ENCODE measurements around the gene CREBBP.

DNA sequence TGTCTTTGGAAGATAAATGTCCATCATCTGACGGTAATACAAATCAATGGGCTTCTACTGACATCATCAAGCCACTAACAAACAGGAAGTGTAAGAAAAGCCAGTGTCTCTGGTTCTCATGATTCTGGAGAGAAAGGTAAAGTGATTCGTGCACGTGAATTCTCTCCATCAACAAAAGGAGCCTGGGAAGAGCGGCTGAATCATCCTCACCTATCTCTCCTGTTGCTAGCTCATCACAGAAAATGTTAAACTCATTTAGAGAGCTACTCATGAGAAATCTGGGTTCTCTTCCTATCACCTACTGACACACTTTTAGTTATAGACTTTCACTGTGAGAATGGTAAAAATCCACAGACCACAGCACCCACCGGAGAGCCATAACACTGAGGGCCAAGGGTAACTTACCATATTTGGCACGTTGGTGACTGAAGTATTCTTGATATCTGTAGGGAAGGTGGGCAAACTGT is 70.3 kb downstream of the CREBBP start:
- TF ChIP-seq, protein P1, sequence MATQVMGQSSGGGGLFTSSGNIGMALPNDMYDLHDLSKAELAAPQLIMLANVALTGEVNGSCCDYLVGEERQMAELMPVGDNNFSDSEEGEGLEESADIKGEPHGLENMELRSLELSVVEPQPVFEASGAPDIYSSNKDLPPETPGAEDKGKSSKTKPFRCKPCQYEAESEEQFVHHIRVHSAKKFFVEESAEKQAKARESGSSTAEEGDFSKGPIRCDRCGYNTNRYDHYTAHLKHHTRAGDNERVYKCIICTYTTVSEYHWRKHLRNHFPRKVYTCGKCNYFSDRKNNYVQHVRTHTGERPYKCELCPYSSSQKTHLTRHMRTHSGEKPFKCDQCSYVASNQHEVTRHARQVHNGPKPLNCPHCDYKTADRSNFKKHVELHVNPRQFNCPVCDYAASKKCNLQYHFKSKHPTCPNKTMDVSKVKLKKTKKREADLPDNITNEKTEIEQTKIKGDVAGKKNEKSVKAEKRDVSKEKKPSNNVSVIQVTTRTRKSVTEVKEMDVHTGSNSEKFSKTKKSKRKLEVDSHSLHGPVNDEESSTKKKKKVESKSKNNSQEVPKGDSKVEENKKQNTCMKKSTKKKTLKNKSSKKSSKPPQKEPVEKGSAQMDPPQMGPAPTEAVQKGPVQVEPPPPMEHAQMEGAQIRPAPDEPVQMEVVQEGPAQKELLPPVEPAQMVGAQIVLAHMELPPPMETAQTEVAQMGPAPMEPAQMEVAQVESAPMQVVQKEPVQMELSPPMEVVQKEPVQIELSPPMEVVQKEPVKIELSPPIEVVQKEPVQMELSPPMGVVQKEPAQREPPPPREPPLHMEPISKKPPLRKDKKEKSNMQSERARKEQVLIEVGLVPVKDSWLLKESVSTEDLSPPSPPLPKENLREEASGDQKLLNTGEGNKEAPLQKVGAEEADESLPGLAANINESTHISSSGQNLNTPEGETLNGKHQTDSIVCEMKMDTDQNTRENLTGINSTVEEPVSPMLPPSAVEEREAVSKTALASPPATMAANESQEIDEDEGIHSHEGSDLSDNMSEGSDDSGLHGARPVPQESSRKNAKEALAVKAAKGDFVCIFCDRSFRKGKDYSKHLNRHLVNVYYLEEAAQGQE (IDR thresholded peaks at IDR 0.05; ENCODE audit: low read depth): no peak
- TF ChIP-seq EP300 (IDR thresholded peaks at IDR 0.05; ENCODE audit: borderline replicate concordance): no peak
- TF ChIP-seq, protein P2, sequence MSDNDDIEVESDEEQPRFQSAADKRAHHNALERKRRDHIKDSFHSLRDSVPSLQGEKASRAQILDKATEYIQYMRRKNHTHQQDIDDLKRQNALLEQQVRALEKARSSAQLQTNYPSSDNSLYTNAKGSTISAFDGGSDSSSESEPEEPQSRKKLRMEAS (IDR thresholded peaks at IDR 0.05): no peak
- TF ChIP-seq RAD21 (IDR thresholded peaks at IDR 0.05; ENCODE audit: low read depth): no peak
- TF ChIP-seq CEBPB (IDR thresholded peaks at IDR 0.05): no peak
- TF ChIP-seq FOXM1 (IDR thresholded peaks at IDR 0.05; ENCODE audit: borderline replicate concordance, low read depth): no peak
- no peak for TF ChIP-seq TAF1 (IDR thresholded peaks at IDR 0.05; ENCODE audit: low read depth)
- TF ChIP-seq CREB1 (IDR thresholded peaks at IDR 0.05; ENCODE audit: low read depth): no peak

Measured in Ishikawa (cell line).